DOHH2 (cell line): Measurements from ENCODE around the gene TLL2.

Source experiments
- H3F3A ChIP-seq: fragments of 200-600 bp; sonication (generic), shearing (Covaris generic); 2 replicates; pipeline ENCODE4 v1.6.0; 2016; ENCODE audit warnings: antibody characterized with exemption, mild to moderate bottlenecking; ENCODE audit not compliant: control insufficient read depth, insufficient read depth
- H3K27ac ChIP-seq: fragments of 200-600 bp; sonication (generic); 2 replicates; pipeline ENCODE4 v1.5.1; 2014; ENCODE audit warnings: low read depth, mild to moderate bottlenecking, low read length, moderate library complexity
- H3K27me3 ChIP-seq: fragments of 200-600 bp; sonication (generic); 2 replicates; pipeline ENCODE4 v1.6.1; 2014; ENCODE audit warnings: mild to moderate bottlenecking, low read length, mixed read lengths; ENCODE audit not compliant: control insufficient read depth
- H3K36me3 ChIP-seq: fragments of 200-600 bp; sonication (generic); 2 replicates; pipeline ENCODE4 v1.6.1; 2014; ENCODE audit warnings: mild to moderate bottlenecking, low read length, moderate library complexity, mixed read lengths; ENCODE audit not compliant: control insufficient read depth
- H3K4me1 ChIP-seq: fragments of 200-600 bp; sonication (generic); 2 replicates; pipeline ENCODE4 v1.6.1; 2014; ENCODE audit warnings: mild to moderate bottlenecking, low read length, mixed read lengths; ENCODE audit not compliant: control insufficient read depth
- H3K4me2 ChIP-seq: fragments of 200-600 bp; sonication (generic); 2 replicates; pipeline ENCODE4 v1.6.0; 2014; ENCODE audit warnings: mild to moderate bottlenecking, low read length, moderate library complexity
- H3K4me3 ChIP-seq: fragments of 200-600 bp; sonication (generic); 2 replicates; pipeline ENCODE4 v1.5.1; 2014; ENCODE audit warnings: mild to moderate bottlenecking, low read length, mixed read lengths
- H3K79me2 ChIP-seq: fragments of 200-600 bp; sonication (generic); 2 replicates; pipeline ENCODE4 v1.6.1; 2014; ENCODE audit warnings: mild to moderate bottlenecking, low read length, mixed read lengths; ENCODE audit not compliant: control insufficient read depth
- H3K9me2 ChIP-seq: fragments of 200-600 bp; sonication (generic); replicated peaks from 2 replicates; pipeline ENCODE4 v1.6.1; 2014; ENCODE audit warnings: mild to moderate bottlenecking, low read length, mixed read lengths; ENCODE audit not compliant: control insufficient read depth
- H3K9me3 ChIP-seq: fragments of 200-600 bp; sonication (generic); 2 replicates; pipeline ENCODE4 v1.6.1; 2014; ENCODE audit warnings: antibody characterized with exemption, low read length, mixed read lengths; ENCODE audit not compliant: control insufficient read depth, insufficient read depth
- H4K20me1 ChIP-seq: fragments of 200-600 bp; sonication (generic); 2 replicates; pipeline ENCODE4 v1.6.0; 2014; ENCODE audit warnings: low read depth, mild to moderate bottlenecking, antibody characterized with exemption, low read length, moderate library complexity; ENCODE audit not compliant: control insufficient read depth, insufficient read depth
- EZH2phosphoT487 ChIP-seq: fragments of 200-600 bp; sonication (generic); IDR thresholded peaks from 2 replicates; pipeline ENCODE4 v1.6.1; 2017; ENCODE audit warnings: borderline replicate concordance, mild to moderate bottlenecking, antibody characterized with exemption, low read length, moderate library complexity, mixed read lengths
- TF ChIP-seq, protein P1 (sequence below): fragments of 200-600 bp; sonication (generic); IDR thresholded peaks from one replicate; pipeline ENCODE4 v1.5.1; 2014; ENCODE audit warnings: antibody characterized with exemption, mild to moderate bottlenecking, low read depth, low read length; ENCODE audit not compliant: poor library complexity, severe bottlenecking

The TLL2 gene

DNA sequence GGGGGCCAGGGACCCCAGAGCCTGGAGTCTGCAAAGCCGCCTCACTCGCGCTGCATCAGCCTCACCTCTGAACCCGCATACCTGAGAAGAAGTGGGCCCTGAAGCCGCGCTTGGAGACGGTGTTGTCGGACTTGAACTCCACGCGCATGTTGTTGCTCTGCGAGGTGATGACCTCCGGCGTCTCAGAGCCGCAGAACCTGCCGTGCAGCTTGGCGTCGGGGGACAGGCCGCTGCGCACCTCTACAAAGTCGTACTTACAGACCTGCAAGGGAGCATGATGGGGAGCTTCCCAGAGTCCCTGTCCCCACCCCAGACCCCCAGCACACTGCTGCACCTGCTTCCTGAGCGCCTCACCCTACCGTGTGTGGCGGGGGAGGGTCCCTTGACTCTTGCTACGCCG, 129.2 kb downstream of the TLL2 start:
- Histone ChIP-seq H3K4me2 (no peak overlapping the region), H3K4me1 (no peaks in the 10 kb centered on the region), H3K9me2 (no peaks in the 10 kb centered on the region), H3K27me3 (peaks cover 11% of the 10 kb centered on the region; the same call in 1 of the 2 replicates), H3K9me3 (no peaks in the 10 kb centered on the region), H3F3A (no peaks in the 10 kb centered on the region), H4K20me1 (no peaks in the 10 kb centered on the region), H3K36me3 (no peaks in the 10 kb centered on the region), H3K27ac (no peak overlapping the region), H3K4me3 (no peak overlapping the region), H3K79me2 (no peaks in the 10 kb centered on the region)
- TF ChIP-seq EZH2phosphoT487: no peak
- TF ChIP-seq, protein P1, sequence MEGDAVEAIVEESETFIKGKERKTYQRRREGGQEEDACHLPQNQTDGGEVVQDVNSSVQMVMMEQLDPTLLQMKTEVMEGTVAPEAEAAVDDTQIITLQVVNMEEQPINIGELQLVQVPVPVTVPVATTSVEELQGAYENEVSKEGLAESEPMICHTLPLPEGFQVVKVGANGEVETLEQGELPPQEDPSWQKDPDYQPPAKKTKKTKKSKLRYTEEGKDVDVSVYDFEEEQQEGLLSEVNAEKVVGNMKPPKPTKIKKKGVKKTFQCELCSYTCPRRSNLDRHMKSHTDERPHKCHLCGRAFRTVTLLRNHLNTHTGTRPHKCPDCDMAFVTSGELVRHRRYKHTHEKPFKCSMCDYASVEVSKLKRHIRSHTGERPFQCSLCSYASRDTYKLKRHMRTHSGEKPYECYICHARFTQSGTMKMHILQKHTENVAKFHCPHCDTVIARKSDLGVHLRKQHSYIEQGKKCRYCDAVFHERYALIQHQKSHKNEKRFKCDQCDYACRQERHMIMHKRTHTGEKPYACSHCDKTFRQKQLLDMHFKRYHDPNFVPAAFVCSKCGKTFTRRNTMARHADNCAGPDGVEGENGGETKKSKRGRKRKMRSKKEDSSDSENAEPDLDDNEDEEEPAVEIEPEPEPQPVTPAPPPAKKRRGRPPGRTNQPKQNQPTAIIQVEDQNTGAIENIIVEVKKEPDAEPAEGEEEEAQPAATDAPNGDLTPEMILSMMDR: no peak

DNA sequence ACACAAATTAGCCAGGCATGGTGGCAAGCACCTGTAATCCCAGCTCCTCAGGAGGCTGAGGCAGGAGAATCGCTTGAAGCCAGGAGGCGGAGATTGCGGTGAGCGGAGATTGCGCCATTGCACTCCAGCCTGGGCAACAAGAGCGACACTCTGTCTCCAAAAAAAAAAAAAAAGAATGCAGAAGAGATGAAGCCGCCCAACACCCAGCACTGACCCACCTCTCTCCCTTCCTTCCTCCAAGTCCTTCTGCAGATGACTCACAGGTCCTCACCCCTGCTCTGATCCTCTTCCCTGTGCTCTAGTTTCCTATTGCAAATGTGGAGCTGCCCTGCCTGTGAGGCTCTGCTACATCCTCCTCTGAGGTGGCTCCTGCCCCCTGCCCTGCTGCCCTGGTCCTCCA, 132.9 kb downstream of the TLL2 start:
- no peaks in the 10 kb centered on the region for H3F3A ChIP-seq
- peaks cover under 1% of the 10 kb centered on the region; the same call in 1 of the 2 replicates for H3K4me1 ChIP-seq
- H3K27me3 ChIP-seq: peaks cover 16% of the 10 kb centered on the region
- no peak overlapping the region for H3K27ac ChIP-seq
- no peaks in the 10 kb centered on the region for H4K20me1 ChIP-seq
- H3K4me2 ChIP-seq: no peak overlapping the region
- no peak overlapping the region for H3K4me3 ChIP-seq
- no peaks in the 10 kb centered on the region for H3K36me3 ChIP-seq
- no peaks in the 10 kb centered on the region for H3K79me2 ChIP-seq
- H3K9me2 ChIP-seq: no peaks in the 10 kb centered on the region
- H3K9me3 ChIP-seq: no peaks in the 10 kb centered on the region
- TF ChIP-seq, protein P1: no peak
- TF ChIP-seq EZH2phosphoT487: no peak

DNA sequence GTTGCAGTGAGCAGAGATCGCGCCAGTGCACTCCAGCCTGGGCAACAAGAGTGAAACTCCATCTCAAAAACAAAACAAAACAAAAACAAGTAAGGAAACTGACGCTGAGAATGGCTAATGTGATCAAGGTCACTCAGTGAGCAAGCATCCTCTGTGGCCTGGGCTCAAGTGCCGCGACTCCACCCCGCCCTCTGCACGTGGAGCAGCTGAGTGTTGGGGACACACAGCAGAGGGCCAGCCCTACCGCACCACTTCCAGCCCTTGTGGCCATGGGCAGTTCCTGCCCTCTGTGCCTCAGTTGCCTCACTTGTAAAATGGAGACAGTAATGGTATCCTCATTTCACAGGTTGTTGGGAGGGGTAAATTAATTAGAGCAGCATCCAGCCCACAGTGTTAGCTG, 134.0 kb downstream of the TLL2 start:
- no peak overlapping the region for H3K4me2 ChIP-seq

More for the DNA sequence above, 134.0 kb downstream of the TLL2 start:
- TF ChIP-seq EZH2phosphoT487: no peak
- TF ChIP-seq, protein P1: no peak
- Histone ChIP-seq H4K20me1 (no peaks in the 10 kb centered on the region), H3K9me2 (no peaks in the 10 kb centered on the region), H3K27ac (no peak overlapping the region), H3K27me3 (peaks cover 21% of the 10 kb centered on the region), H3K79me2 (no peaks in the 10 kb centered on the region), H3K36me3 (no peaks in the 10 kb centered on the region), H3K4me3 (no peak overlapping the region), H3F3A (no peaks in the 10 kb centered on the region), H3K4me1 (peaks cover 10% of the 10 kb centered on the region), H3K9me3 (no peaks in the 10 kb centered on the region)
